Epithelial cell of esophagus (primary cell): ENCODE data around the gene DCDC2.
"Not testable (repeated sequence)": the region's sequence is repeated elsewhere in the genome, so short reads cannot be mapped to it uniquely, and the experiment has no call there.

Experiments
- DNase-seq: peaks from one replicate; pipeline ENCODE4 v3.0.0; 2010; ENCODE audit warnings: low read depth
- H3K4me3 ChIP-seq: 2 replicates; pipeline ENCODE4 v1.5.1; 2011; ENCODE audit warnings: mild to moderate bottlenecking, low read length, control low read depth
- CTCF ChIP-seq: IDR thresholded peaks from 2 replicates; pipeline ENCODE4 v1.5.1; 2011; ENCODE audit warnings: low read depth, mild to moderate bottlenecking, low read length, control low read depth, inconsistent platforms; ENCODE audit not compliant: insufficient read depth; ENCODE audit errors: missing control alignments

Gene DCDC2

GRCh38 chr6:24357336-24358218 lies at the start of gene DCDC2:
Gene DCDC2 (minus strand): TSS chr6:24358059. CDS start chr6:24357750, 309 bp downstream.
- H3K4me3 ChIP-seq, result peak within 1 kb of the TSS; percentile 23
- DNase-seq, result peak; percentile 61
- no peak for TF ChIP-seq CTCF

- no peak for TF ChIP-seq CTCF
These were observed 47.4 kb upstream of the DCDC2 start for GRCh38 chr6:24405262-24405661.

GRCh38 chr6:24403501-24403824 lies 45.6 kb upstream of the DCDC2 start:
- peak; percentile 22 for DNase-seq
- H3K4me3 ChIP-seq, result peak overlapping the region; percentile 95
- TF ChIP-seq CTCF, result no peak

More at GRCh38 chr6:24405262-24405661, 47.4 kb upstream of the DCDC2 start:
- no peak overlapping the region for H3K4me3 ChIP-seq
- no peak for DNase-seq

- DNase-seq, result peak; percentile 98
- no peak for TF ChIP-seq CTCF
- H3K4me3 ChIP-seq, result peak within 1 kb of the TSS; percentile 95
These were observed 45.0 kb upstream of the DCDC2 start, which contains the start of gene MRS2 for GRCh38 chr6:24402697-24403500. Gene MRS2 (plus strand): TSS chr6:24402936. CDS start chr6:24403047, 111 bp downstream.

GRCh38 chr6:24401458-24401857 lies 43.6 kb upstream of the DCDC2 start:
- no peak for TF ChIP-seq CTCF
- H3K4me3 ChIP-seq, result no peak overlapping the region
- DNase-seq, result no peak

- H3K4me3 ChIP-seq, DNase-seq: not testable (repeated sequence)
These were observed 42.5 kb upstream of the DCDC2 start for GRCh38 chr6:24400045-24401039.
